ENCODE data around the gene DOK4.

The DOK4 gene

DNA sequence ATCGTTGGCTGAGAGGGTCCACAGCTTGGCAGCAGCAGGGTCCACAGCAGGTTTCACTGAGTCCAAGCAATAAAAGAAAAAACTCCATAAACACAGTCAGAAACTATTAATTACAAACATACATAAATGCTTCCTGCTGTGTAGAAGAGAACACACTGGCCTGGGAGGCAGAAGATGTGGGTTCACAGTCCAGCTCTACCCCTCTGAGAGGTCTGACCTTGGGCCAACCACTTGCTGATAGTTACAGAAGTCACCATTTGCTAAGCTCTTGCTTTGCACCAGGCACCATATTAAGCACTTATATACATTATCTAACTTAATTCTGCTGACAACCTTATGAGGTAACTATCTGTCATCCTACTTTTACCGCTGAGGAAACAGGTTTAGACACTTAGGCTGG lies 53.8 kb downstream of the DOK4 start:
- Mint-ChIP-seq H3K36me3 (ENCODE audit: low read depth) (peaks cover 85% of the 10 kb centered on the region), H3K27me3 (no peaks in the 10 kb centered on the region), H3K27ac (no peak overlapping the region), H3K4me3 (no peak overlapping the region), H3K9me3 (no peaks in the 10 kb centered on the region), H3K4me1 (ENCODE audit: low read depth) (peaks cover 20% of the 10 kb centered on the region)

- H3K9me3 Mint-ChIP-seq, result no peaks in the 10 kb centered on the region
- peaks cover 20% of the 10 kb centered on the region for H3K4me1 Mint-ChIP-seq (ENCODE audit: low read depth)
- no peaks in the 10 kb centered on the region for H3K27me3 Mint-ChIP-seq
- peaks cover 79% of the 10 kb centered on the region for H3K36me3 Mint-ChIP-seq (ENCODE audit: low read depth)
- no peak overlapping the region for H3K4me3 Mint-ChIP-seq
- H3K27ac Mint-ChIP-seq, result no peak overlapping the region
Measured at GRCh38 chr16:57430955-57431354, 55.3 kb downstream of the DOK4 start.

DNA sequence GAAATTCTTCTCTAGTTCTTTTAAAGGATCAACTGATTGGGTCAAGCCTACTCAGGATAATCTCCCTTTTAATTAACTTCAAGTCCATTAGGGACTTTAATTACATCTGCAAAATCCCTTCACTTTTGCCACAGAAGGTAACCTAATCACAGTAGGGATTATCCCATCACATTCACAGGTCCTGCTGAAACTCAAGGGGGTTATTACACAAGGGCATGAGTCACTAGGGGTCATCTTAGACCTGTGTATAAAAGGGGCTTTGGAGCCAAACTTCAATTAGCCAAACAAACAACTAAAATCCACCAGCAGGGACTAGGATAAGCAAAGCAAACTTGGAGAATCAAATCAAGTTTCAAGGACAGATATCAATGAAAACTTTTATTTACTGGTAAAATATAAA lies 58.5 kb downstream of the DOK4 start:
- Mint-ChIP-seq H3K4me3 (no peak overlapping the region), H3K27ac (no peak overlapping the region), H3K9me3 (no peaks in the 10 kb centered on the region), H3K36me3 (ENCODE audit: low read depth) (peaks cover 55% of the 10 kb centered on the region), H3K4me1 (ENCODE audit: low read depth) (no peaks in the 10 kb centered on the region), H3K27me3 (no peaks in the 10 kb centered on the region)

DNA sequence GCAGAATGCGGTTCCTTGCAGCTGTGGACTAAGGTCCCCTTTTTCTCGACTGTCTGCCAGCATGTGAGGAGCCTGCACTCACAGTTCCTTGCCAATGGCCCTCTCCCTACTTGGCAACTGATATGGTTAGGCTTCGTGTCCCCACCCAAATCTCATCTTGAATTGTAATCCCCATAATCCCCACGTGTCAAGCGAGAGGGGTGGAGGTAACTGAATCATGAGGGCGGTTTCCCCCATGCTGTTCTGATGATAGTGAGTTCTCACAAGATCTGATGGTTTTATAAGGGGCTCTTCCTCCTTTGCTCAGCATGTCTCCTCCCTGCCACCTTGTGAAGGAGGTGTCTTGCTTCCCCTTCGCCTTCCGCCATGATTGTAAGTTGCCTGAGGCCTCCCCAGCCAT lies 59.0 kb downstream of the DOK4 start:
- H3K27me3 Mint-ChIP-seq, result no peaks in the 10 kb centered on the region
- H3K9me3 Mint-ChIP-seq, result no peaks in the 10 kb centered on the region
- H3K4me3 Mint-ChIP-seq, result no peak overlapping the region

GRCh38 chr16:57426356-57426755 lies 59.9 kb downstream of the DOK4 start:
- Mint-ChIP-seq H3K4me1 (ENCODE audit: low read depth) (peaks cover 6% of the 10 kb centered on the region), H3K27ac (no peak overlapping the region), H3K4me3 (no peak overlapping the region), H3K27me3 (no peaks in the 10 kb centered on the region), H3K9me3 (no peaks in the 10 kb centered on the region), H3K36me3 (ENCODE audit: low read depth) (peaks cover 43% of the 10 kb centered on the region)

More for the DNA sequence above, 59.0 kb downstream of the DOK4 start:
- Mint-ChIP-seq H3K36me3 (ENCODE audit: low read depth) (peaks cover 50% of the 10 kb centered on the region), H3K27ac (peak overlapping the region; percentile 45), H3K4me1 (ENCODE audit: low read depth) (peaks cover 3% of the 10 kb centered on the region)

GRCh38 chr16:57424583-57424982 lies 61.7 kb downstream of the DOK4 start:
- Mint-ChIP-seq H3K9me3 (no peaks in the 10 kb centered on the region), H3K36me3 (ENCODE audit: low read depth) (peaks cover 26% of the 10 kb centered on the region)

DNA sequence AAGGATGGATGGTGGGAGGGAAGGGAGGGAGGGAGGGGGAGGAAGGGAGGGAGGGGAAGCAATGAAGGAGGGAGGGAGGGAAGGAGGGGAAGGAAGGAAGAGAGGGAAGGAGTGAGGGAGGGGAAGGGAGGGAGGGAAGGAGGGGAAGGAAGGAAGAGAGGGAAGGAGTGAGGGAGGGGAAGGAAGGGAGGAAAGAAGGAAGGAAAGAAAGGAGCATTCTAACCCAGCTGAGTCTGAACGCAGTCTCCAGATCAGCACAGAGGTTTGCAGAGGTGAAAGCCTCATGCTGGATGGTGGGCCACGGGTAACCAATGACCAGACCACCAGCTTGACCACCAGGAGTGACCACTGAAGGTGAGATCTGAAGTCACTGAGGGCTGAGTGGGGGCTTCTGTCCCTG lies 63.1 kb downstream of the DOK4 start:
- Mint-ChIP-seq H3K27ac (no peak overlapping the region), H3K36me3 (ENCODE audit: low read depth) (peaks cover 14% of the 10 kb centered on the region), H3K4me1 (ENCODE audit: low read depth) (peaks cover 19% of the 10 kb centered on the region), H3K9me3 (no peaks in the 10 kb centered on the region), H3K27me3 (no peaks in the 10 kb centered on the region), H3K4me3 (no peak overlapping the region)

More at GRCh38 chr16:57424583-57424982, 61.7 kb downstream of the DOK4 start:
- H3K4me1 Mint-ChIP-seq (ENCODE audit: low read depth), result peaks cover 8% of the 10 kb centered on the region
- no peak overlapping the region for H3K27ac Mint-ChIP-seq
- H3K4me3 Mint-ChIP-seq, result no peak overlapping the region
- no peaks in the 10 kb centered on the region for H3K27me3 Mint-ChIP-seq

DNA sequence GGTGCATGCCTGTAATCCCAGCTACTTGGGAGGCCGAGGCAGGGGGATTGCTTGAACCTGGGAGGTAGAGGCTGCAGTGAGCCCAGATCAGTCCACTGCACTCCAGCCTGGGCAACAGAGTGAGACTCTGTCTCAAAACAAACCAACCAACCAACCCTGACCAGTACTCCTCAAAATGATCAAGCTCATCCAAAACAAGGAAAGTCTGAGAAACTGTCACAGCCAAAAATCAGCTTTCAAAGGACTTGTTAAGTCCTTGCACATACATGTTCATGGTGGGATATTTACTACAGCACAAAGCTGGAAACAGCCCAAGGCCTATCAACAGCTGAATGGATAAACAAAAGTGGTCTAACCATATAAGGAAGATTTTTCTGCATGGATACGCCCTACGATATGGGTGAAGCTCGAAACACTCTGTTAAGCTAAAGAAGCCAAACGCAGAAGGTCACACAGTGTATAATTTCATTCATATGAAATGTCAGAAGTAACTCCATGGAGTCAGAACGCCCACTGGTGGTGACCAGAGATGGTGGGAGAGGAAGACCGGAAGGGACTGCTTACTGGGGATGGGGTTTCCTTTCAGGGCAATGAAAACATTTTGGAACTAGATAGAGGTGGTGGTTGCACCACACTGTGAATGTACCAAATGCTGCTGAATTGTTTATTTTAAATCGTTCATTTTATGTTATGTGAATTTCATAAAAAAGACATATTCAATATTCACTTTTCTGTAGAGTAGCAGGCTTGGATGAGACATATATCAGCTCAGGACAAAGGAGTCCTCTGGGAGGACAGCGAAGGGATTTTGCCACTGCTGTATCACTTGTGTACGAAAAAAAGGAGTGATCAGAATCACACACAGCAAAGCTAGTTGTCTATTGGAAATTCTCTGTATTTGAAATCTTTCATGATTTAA lies 64.0 kb downstream of the DOK4 start:
- H3K27ac Mint-ChIP-seq, result no peak overlapping the region
- peaks cover 7% of the 10 kb centered on the region for H3K36me3 Mint-ChIP-seq (ENCODE audit: low read depth)
- no peaks in the 10 kb centered on the region for H3K9me3 Mint-ChIP-seq
- no peak overlapping the region for H3K4me3 Mint-ChIP-seq
- peaks cover 20% of the 10 kb centered on the region for H3K4me1 Mint-ChIP-seq (ENCODE audit: low read depth)
- H3K27me3 Mint-ChIP-seq, result no peaks in the 10 kb centered on the region
